Naive B cell (primary cell): Measurements from ENCODE around the gene DNMBP. TPM values are rescaled to one million over a fixed set of nuclear protein-coding genes. Genes with fewer than 3 reads are reported as not detected.

Source experiments
- ATAC-seq, 2 donors: fragments of 150-1000 bp; cut with Tn5 transposase; 2 replicates each; pipeline ENCODE4 v1.10.0; 2021; ENCODE audit warnings: low read depth in 2 of 2, mild to moderate bottlenecking in 2 of 2, moderate library complexity in 2 of 2
- DNase-seq: peaks from one replicate; pipeline ENCODE4 v3.0.0; 2022
- H3K27ac Mint-ChIP-seq, 6 donors: one replicate each; pipeline ENCODE4 v1.8.0; 2020 to 2022; ENCODE audit warnings: mild to moderate bottlenecking in 6 of 6, mixed read lengths in 6 of 6, moderate library complexity in 5 of 6, inconsistent platforms in 2 of 6
- H3K27me3 Mint-ChIP-seq, 3 donors: one replicate each; pipeline ENCODE4 v1.8.0; 2021 to 2022; ENCODE audit warnings: mixed read lengths in 3 of 3, mild to moderate bottlenecking in 1 of 3
- H3K36me3 Mint-ChIP-seq, 2 donors: one replicate each; pipeline ENCODE4 v1.8.0; 2020 to 2022; ENCODE audit warnings: mixed read lengths in 2 of 2, inconsistent platforms in 1 of 2, mild to moderate bottlenecking in 1 of 2
- H3K4me1 Mint-ChIP-seq, 3 donors: one replicate each; pipeline ENCODE4 v1.8.0; 2020 to 2022; ENCODE audit warnings: mixed read lengths in 3 of 3, inconsistent platforms in 1 of 3, mild to moderate bottlenecking in 1 of 3, moderate library complexity in 1 of 3
- H3K4me3 Mint-ChIP-seq, 8 donors: one replicate each; pipeline ENCODE4 v1.8.0; 2020 to 2022; ENCODE audit warnings: mild to moderate bottlenecking in 8 of 8, mixed read lengths in 8 of 8, moderate library complexity in 8 of 8, inconsistent platforms in 2 of 8
- H3K9me3 Mint-ChIP-seq, 7 donors: one replicate each; pipeline ENCODE4 v1.8.0; 2020 to 2022; ENCODE audit warnings: mixed read lengths in 7 of 7, mild to moderate bottlenecking in 5 of 7, inconsistent platforms in 2 of 7, moderate library complexity in 1 of 7
- polyA plus RNA-seq, 6 donors: library from polyadenylated mRNA; unstranded; fragments of 300-500 nt; fragmentation: Illumina TruSeq; gene quantifications; one replicate each; pipeline ENCODE4 v1.2.3, GENCODE V29; 2021; ENCODE audit warnings: low read depth in 6 of 6

Gene DNMBP, protein sequence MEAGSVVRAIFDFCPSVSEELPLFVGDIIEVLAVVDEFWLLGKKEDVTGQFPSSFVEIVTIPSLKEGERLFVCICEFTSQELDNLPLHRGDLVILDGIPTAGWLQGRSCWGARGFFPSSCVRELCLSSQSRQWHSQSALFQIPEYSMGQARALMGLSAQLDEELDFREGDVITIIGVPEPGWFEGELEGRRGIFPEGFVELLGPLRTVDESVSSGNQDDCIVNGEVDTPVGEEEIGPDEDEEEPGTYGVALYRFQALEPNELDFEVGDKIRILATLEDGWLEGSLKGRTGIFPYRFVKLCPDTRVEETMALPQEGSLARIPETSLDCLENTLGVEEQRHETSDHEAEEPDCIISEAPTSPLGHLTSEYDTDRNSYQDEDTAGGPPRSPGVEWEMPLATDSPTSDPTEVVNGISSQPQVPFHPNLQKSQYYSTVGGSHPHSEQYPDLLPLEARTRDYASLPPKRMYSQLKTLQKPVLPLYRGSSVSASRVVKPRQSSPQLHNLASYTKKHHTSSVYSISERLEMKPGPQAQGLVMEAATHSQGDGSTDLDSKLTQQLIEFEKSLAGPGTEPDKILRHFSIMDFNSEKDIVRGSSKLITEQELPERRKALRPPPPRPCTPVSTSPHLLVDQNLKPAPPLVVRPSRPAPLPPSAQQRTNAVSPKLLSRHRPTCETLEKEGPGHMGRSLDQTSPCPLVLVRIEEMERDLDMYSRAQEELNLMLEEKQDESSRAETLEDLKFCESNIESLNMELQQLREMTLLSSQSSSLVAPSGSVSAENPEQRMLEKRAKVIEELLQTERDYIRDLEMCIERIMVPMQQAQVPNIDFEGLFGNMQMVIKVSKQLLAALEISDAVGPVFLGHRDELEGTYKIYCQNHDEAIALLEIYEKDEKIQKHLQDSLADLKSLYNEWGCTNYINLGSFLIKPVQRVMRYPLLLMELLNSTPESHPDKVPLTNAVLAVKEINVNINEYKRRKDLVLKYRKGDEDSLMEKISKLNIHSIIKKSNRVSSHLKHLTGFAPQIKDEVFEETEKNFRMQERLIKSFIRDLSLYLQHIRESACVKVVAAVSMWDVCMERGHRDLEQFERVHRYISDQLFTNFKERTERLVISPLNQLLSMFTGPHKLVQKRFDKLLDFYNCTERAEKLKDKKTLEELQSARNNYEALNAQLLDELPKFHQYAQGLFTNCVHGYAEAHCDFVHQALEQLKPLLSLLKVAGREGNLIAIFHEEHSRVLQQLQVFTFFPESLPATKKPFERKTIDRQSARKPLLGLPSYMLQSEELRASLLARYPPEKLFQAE (N-terminal part only)
- polyA plus RNA-seq, result 10 to 100 TPM in 1 of 6 donors, 1 to 10 TPM in 5; 1.2 to 11.9 (median 6.1) TPM

DNA sequence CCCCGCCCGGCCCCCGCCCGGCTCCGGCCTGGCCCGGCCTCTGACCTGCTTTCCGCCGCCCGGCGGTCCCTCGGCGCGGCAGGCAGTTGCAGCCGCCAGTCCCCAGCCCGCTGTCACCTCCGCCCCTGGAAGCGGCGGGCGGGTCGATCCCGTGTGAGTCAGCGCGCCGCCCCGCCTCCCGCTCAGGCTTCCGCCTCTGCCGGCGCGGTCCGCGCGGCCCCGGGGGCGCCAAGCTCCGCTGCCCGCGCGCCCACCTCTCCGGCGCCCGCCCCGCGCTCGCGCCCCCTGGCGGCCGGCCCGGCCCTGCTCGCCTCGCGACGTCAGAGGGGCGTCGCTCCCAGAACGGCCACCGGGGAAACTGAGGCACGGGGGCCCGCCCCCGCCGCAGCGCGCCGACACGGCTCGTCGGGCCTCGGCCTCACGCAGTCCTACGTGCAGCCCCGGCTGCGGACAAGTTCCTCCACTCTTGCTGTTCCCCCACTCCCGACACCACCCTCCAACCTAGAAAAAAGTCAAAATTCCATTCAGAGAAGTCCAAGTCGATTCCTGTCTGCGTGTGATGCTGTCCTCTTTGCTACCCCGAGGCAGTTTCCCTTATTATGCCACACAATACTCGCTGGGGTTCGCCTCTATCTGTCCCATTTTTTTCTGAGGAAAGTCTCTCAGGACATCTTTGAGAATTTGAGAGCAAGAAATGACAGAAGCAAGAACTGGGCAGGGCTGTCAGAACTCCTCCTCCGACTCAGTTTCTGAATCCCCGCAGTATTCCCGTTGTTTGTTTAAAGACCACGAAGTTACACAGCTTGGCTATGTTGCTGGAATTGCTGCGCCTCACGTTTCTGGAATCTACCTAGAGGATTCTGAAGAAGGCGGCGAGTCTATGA lies at the start of gene DNMBP:
Gene DNMBP, minus strand, starts transcription at position 155 of the 884 bp plus-strand sequence. CDS start 37,823 bp downstream, outside the sequence.
- H3K4me3 Mint-ChIP-seq, result peak within 1 kb of the TSS; percentile 90 to 97 (median 94)
- H3K27ac Mint-ChIP-seq, result peak within 1 kb of the TSS; percentile 91 to 97 (median 92)
- DNase-seq, result peak; percentile 88

GRCh38 chr10:100057948-100058347 lies 48.2 kb upstream of the DNMBP start:
- peaks cover 6 to 29% (median 15%) of the 10 kb centered on the region in 3 donors for H3K27me3 Mint-ChIP-seq
- DNase-seq, result no peak
- no peak overlapping the region for H3K4me3 Mint-ChIP-seq
- peaks cover 0 to 17% (median 8%) of the 10 kb centered on the region in 7 donors for H3K9me3 Mint-ChIP-seq
- no peaks in the 10 kb centered on the region for H3K36me3 Mint-ChIP-seq
- no peaks in the 10 kb centered on the region for H3K4me1 Mint-ChIP-seq
- ATAC-seq, result no peak
- no peak overlapping the region for H3K27ac Mint-ChIP-seq

More for the DNA sequence above, at the start of gene DNMBP:
- Mint-ChIP-seq H3K27me3 (no peaks in the 10 kb centered on the region), H3K36me3 (no peaks in the 10 kb centered on the region), H3K4me1 (peaks cover 53 to 73% (median 68%) of the 10 kb centered on the region in 3 donors), H3K9me3 (no peaks in the 10 kb centered on the region)
- peak; percentile 82 to 86 for ATAC-seq

- H3K27ac Mint-ChIP-seq, result no peak overlapping the region
- ATAC-seq, result no peak
These were observed 44.1 kb upstream of the DNMBP start for GRCh38 chr10:100053686-100054460.

DNA sequence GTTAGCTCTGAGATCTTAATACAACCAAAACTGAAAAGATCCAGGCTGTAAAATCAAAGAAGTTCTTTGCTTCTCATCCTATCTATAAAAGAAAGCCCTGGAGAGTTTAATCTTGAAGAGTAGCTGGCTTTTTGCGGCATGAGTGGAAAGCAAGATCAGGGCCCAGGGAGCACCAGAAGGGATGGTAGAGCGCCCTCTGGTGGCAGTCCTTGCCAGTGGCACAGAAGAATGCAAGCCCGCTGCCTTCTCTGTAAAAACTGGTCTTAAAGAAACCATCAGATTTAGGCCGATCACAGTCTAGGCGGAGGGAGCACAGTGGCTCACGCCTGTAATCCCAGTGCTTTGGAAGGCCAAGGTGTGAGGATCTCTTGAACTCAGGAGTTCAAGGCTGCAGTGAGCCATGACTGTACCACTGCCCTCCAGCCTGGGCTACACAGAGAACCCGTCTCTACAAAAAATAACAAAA lies 36.3 kb upstream of the DNMBP start:
- Mint-ChIP-seq H3K9me3 (no peaks in the 10 kb centered on the region), H3K36me3 (no peaks in the 10 kb centered on the region), H3K4me3 (no peak overlapping the region), H3K27ac (peak overlapping the region in 2 of 6 donors; percentile 36 to 52), H3K4me1 (peaks cover 6 to 9% (median 8%) of the 10 kb centered on the region in 3 donors), H3K27me3 (peaks cover 0 to 6% (median 4%) of the 10 kb centered on the region in 3 donors)
- ATAC-seq, result peak; percentile 75 to 91
- peak; percentile 68 for DNase-seq

More at GRCh38 chr10:100053686-100054460, 44.1 kb upstream of the DNMBP start:
- peaks cover 0 to 28% (median 18%) of the 10 kb centered on the region in 3 donors for H3K27me3 Mint-ChIP-seq
- H3K36me3 Mint-ChIP-seq, result no peaks in the 10 kb centered on the region
- H3K4me3 Mint-ChIP-seq, result no peak overlapping the region
- no peak for DNase-seq
- peaks cover 0 to 17% (median 8%) of the 10 kb centered on the region in 7 donors for H3K9me3 Mint-ChIP-seq
- no peaks in the 10 kb centered on the region for H3K4me1 Mint-ChIP-seq

- peak overlapping the region in 1 of 6 donors; percentile 47 for H3K27ac Mint-ChIP-seq
- no peaks in the 10 kb centered on the region for H3K9me3 Mint-ChIP-seq
- DNase-seq, result no peak
- ATAC-seq, result no peak
- no peaks in the 10 kb centered on the region for H3K36me3 Mint-ChIP-seq
- H3K4me3 Mint-ChIP-seq, result no peak overlapping the region
- H3K4me1 Mint-ChIP-seq, result peaks cover 6 to 9% (median 8%) of the 10 kb centered on the region in 3 donors
- peaks cover 0 to 6% (median 4%) of the 10 kb centered on the region in 3 donors for H3K27me3 Mint-ChIP-seq
These were observed 35.8 kb upstream of the DNMBP start for GRCh38 chr10:100045592-100045991.

GRCh38 chr10:100043796-100044195 lies 34.0 kb upstream of the DNMBP start:
- DNase-seq (no peak), ATAC-seq (no peak)
- no peaks in the 10 kb centered on the region for H3K9me3 Mint-ChIP-seq
- no peaks in the 10 kb centered on the region for H3K36me3 Mint-ChIP-seq
- H3K27me3 Mint-ChIP-seq, result peaks cover 0 to 7% (median 7%) of the 10 kb centered on the region in 3 donors
- peak overlapping the region in 1 of 8 donors; percentile 15 for H3K4me3 Mint-ChIP-seq
- peak overlapping the region in 3 of 6 donors; percentile 9 to 73 (median 10) for H3K27ac Mint-ChIP-seq
- H3K4me1 Mint-ChIP-seq, result peaks cover 6 to 11% (median 8%) of the 10 kb centered on the region in 3 donors

DNA sequence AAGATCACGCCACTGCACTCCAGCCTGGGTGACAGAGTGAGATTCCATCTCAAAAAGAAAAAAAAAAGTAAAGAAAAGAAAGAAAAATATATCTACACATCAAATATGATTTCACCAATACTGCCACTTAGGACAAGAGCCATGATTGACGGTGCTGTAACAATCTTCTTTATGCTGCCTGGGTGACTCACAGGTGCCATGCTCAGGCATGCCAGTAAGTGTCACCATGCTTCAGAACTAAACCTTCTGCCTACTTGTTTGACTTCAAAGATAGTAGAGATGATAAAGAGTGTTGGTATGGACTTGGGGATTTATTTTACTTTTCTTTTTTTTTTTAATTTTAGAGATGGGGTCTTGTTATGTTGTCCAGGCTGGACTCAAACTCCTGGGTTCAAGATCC lies 33.6 kb upstream of the DNMBP start:
- no peak overlapping the region for H3K4me3 Mint-ChIP-seq
- peaks cover 0 to 11% (median 9%) of the 10 kb centered on the region in 3 donors for H3K27me3 Mint-ChIP-seq
- ATAC-seq (no peak), DNase-seq (no peak)
- H3K9me3 Mint-ChIP-seq, result no peaks in the 10 kb centered on the region
- H3K36me3 Mint-ChIP-seq, result no peaks in the 10 kb centered on the region
- peak overlapping the region in 1 of 6 donors; percentile 32 for H3K27ac Mint-ChIP-seq
- peaks cover 6 to 14% (median 8%) of the 10 kb centered on the region in 3 donors for H3K4me1 Mint-ChIP-seq

GRCh38 chr10:100041306-100042002 lies 31.7 kb upstream of the DNMBP start:
- DNase-seq (no peak), ATAC-seq (no peak)
- Mint-ChIP-seq H3K27me3 (peaks cover 5 to 11% (median 9%) of the 10 kb centered on the region in 3 donors), H3K4me1 (peaks cover 6 to 14% (median 8%) of the 10 kb centered on the region in 3 donors), H3K27ac (peak overlapping the region in 1 of 6 donors; percentile 38), H3K9me3 (peaks cover 0 to 1% (median 0%) of the 10 kb centered on the region in 7 donors), H3K4me3 (peak overlapping the region in 1 of 8 donors; percentile 35), H3K36me3 (no peaks in the 10 kb centered on the region)

DNA sequence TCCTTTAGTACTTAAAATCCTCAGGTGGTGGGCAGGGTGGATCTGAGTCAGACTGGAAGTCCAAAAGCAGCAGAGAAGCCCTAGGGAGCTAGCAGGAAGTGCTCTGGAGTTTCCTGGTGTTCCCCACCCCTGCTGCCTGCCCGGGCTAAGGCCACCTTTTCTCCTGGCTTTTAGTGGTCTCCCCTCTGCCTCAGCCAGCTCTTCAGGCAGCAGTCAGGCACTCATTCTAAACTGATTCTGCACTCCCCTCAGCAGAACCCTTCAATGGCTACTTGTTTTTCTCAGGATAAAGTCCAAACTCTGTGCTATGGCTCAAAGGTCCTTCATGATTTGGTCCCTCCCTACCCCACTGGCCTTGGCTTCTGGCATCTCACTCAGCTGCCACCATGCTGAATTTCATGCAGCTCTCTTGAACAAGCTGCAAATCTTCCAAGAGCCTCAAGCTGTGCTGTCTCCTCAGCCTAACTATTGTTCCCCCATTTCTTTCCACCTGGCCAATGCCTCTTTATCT lies 28.9 kb upstream of the DNMBP start:
- ATAC-seq, result no peak
- no peak overlapping the region for H3K4me3 Mint-ChIP-seq
- H3K9me3 Mint-ChIP-seq, result peaks cover 0 to 2% (median 0%) of the 10 kb centered on the region in 7 donors
- peaks cover 5 to 15% (median 10%) of the 10 kb centered on the region in 3 donors for H3K27me3 Mint-ChIP-seq
- H3K27ac Mint-ChIP-seq, result peak overlapping the region in 2 of 6 donors; percentile 6 to 63
- no peak for DNase-seq
- H3K4me1 Mint-ChIP-seq, result peaks cover 0 to 5% (median 0%) of the 10 kb centered on the region in 3 donors
- no peaks in the 10 kb centered on the region for H3K36me3 Mint-ChIP-seq

DNA sequence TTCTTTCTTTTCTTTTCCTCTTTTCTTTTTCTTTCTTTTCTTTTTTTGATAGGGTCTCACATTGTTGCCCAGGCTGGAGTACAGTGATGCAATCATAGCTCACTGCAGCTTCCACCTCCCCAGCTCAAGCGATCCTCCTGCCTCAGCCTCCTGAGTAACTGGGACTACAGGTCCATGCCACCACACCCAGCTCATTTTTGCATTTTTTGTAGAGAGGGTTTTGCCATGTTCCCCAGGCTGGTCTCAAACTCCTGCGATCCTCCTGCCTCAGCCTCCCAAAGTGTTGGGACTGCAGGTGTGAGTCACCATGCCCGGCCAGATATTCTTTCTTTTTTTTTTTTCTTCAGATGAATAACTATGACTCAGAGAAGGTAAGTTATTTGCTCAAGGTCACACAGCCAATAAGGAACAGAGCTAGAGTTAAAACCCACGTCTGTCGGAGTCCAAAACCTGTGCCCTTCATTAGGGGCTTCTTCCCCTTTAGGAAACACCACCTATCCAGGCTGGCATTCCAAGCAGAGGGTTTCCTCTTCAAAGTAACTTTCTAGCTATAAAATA lies 28.1 kb upstream of the DNMBP start:
- Mint-ChIP-seq H3K27ac (no peak overlapping the region), H3K9me3 (peaks cover 0 to 4% (median 0%) of the 10 kb centered on the region in 7 donors), H3K4me3 (peak overlapping the region in 1 of 8 donors; percentile 31), H3K27me3 (peaks cover 5 to 15% (median 10%) of the 10 kb centered on the region in 3 donors), H3K36me3 (no peaks in the 10 kb centered on the region), H3K4me1 (peaks cover 0 to 5% (median 0%) of the 10 kb centered on the region in 3 donors)
- ATAC-seq (no peak), DNase-seq (no peak)
